ENCODE data around the gene PTPN23. TPM values are rescaled to one million over a fixed set of nuclear protein-coding genes. Genes with fewer than 3 reads are reported as not detected.
"Not testable (repeated sequence)": the region's sequence is repeated elsewhere in the genome, so short reads cannot be mapped to it uniquely, and the experiment has no call there.

PTPN23 gene
- total and polyA plus RNA-seq, 2 donors, result 4.3 to 17.3 TPM

DNA sequence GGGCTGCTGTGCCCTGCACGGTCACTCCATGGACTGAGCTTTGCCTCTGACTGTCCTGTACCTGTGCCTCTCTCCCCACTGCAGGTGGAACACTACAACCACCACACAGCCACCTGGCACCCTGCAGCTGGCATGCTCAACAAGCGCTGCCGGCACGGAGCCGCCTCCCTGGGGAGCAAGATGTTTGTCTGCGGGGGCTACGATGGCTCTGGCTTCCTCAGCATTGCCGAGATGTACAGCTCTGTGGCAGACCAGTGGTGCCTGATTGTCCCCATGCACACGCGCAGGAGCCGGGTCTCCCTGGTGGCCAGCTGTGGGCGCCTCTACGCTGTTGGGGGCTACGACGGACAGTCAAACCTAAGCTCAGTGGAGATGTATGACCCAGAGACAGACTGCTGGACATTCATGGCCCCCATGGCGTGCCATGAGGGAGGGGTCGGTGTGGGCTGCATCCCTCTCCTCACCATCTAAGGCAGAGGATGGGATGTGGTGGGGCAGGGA lies 37.3 kb upstream of the PTPN23 start:
- 98% methylated on average over 17 of the region's 17 CpGs for WGBS
- no peak for DNase-seq (ENCODE audit: low read depth in 6 of 9, low spot score in 9 of 9)
- no peaks in the 10 kb centered on the region for H3K27me3 ChIP-seq (ENCODE audit: control insufficient read depth in 2 of 2, insufficient read depth in 1 of 2, low read length in 1 of 2)
- peaks cover 43 to 46% of the 10 kb centered on the region in 2 donors for H3K36me3 ChIP-seq (ENCODE audit: control insufficient read depth in 2 of 2, insufficient read depth in 2 of 2, low read length in 1 of 2)
- H3K27ac ChIP-seq (ENCODE audit: low read depth in 1 of 2, low read length in 1 of 2), result no peak overlapping the region
- peaks cover 0 to 4% of the 10 kb centered on the region in 2 donors for H3K4me1 ChIP-seq (ENCODE audit: control insufficient read depth in 2 of 2, insufficient read depth in 2 of 2, low read length in 2 of 2)
- no peaks in the 10 kb centered on the region for H3K9me3 ChIP-seq (ENCODE audit: control insufficient read depth in 2 of 2, insufficient read depth in 1 of 2, low read length in 1 of 2)
- no peak overlapping the region for H3K4me3 ChIP-seq (ENCODE audit: low read length in 2 of 2)

- no peaks in the 10 kb centered on the region for H3K9me3 ChIP-seq (ENCODE audit: control insufficient read depth in 2 of 2, insufficient read depth in 1 of 2, low read length in 1 of 2)
- peaks cover 0 to 4% of the 10 kb centered on the region in 2 donors for H3K4me1 ChIP-seq (ENCODE audit: control insufficient read depth in 2 of 2, insufficient read depth in 2 of 2, low read length in 2 of 2)
- no peak overlapping the region for H3K27ac ChIP-seq (ENCODE audit: low read depth in 1 of 2, low read length in 1 of 2)
- WGBS, result 82% methylated on average over 6 of the region's 6 CpGs
- H3K27me3 ChIP-seq (ENCODE audit: control insufficient read depth in 2 of 2, insufficient read depth in 1 of 2, low read length in 1 of 2), result no peaks in the 10 kb centered on the region
- H3K36me3 ChIP-seq (ENCODE audit: control insufficient read depth in 2 of 2, insufficient read depth in 2 of 2, low read length in 1 of 2), result peaks cover 33 to 36% of the 10 kb centered on the region in 2 donors
- DNase-seq (ENCODE audit: low read depth in 6 of 9, low spot score in 9 of 9), result no peak
- no peak overlapping the region for H3K4me3 ChIP-seq (ENCODE audit: low read length in 2 of 2)
Measured at GRCh38 chr3:47344971-47345370, 35.9 kb upstream of the PTPN23 start.

DNA sequence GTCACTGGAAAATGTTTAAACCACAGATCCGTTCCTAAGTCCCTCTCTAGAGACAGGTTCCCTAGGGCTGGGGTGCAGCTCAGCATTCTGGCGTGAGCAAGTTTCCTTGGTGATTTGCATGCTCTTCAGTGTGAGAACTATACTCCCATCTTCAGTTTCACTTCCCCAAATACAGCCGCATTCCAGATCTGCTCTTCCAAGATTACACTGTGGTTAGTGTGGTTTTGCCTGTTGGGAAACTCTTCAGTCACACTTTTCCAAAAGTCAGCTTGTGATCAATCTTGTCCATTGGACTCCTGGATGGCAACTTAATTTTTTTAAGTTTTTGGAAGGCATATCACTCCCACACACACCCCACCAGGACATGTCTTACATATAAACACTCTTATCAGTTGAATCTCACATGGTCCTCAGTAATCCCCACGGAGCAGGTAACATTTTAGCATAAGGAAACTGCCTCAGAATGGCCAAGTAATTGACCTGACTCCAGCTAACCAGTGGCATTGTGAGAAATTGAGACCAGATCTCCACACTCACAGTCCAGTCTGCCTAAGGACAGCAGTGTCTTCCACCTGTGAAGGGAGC lies 33.5 kb upstream of the PTPN23 start:
- DNase-seq (ENCODE audit: low read depth in 6 of 9, low spot score in 9 of 9), result peak in 1 of 9 donors; percentile 16
- Histone ChIP-seq H3K9me3 (ENCODE audit: control insufficient read depth in 2 of 2, insufficient read depth in 1 of 2, low read length in 1 of 2) (no peaks in the 10 kb centered on the region), H3K36me3 (ENCODE audit: control insufficient read depth in 2 of 2, insufficient read depth in 2 of 2, low read length in 1 of 2) (peaks cover 25 to 27% of the 10 kb centered on the region in 2 donors), H3K4me1 (ENCODE audit: control insufficient read depth in 2 of 2, insufficient read depth in 2 of 2, low read length in 2 of 2) (peaks cover 0 to 4% of the 10 kb centered on the region in 2 donors), H3K27ac (ENCODE audit: low read depth in 1 of 2, low read length in 1 of 2) (no peak overlapping the region), H3K27me3 (ENCODE audit: control insufficient read depth in 2 of 2, insufficient read depth in 1 of 2, low read length in 1 of 2) (no peaks in the 10 kb centered on the region), H3K4me3 (ENCODE audit: low read length in 2 of 2) (no peak overlapping the region)
- WGBS, result 22% methylated on average over 4 of the region's 4 CpGs

GRCh38 chr3:47348411-47349154 lies 32.2 kb upstream of the PTPN23 start:
- Histone ChIP-seq H3K4me3 (ENCODE audit: low read length in 2 of 2) (no peak overlapping the region), H3K27me3 (ENCODE audit: control insufficient read depth in 2 of 2, insufficient read depth in 1 of 2, low read length in 1 of 2) (no peaks in the 10 kb centered on the region), H3K27ac (ENCODE audit: low read depth in 1 of 2, low read length in 1 of 2) (no peak overlapping the region), H3K9me3 (ENCODE audit: control insufficient read depth in 2 of 2, insufficient read depth in 1 of 2, low read length in 1 of 2) (no peaks in the 10 kb centered on the region), H3K4me1 (ENCODE audit: control insufficient read depth in 2 of 2, insufficient read depth in 2 of 2, low read length in 2 of 2) (peaks cover 0 to 4% of the 10 kb centered on the region in 2 donors), H3K36me3 (ENCODE audit: control insufficient read depth in 2 of 2, insufficient read depth in 2 of 2, low read length in 1 of 2) (peaks cover 13 to 18% of the 10 kb centered on the region in 2 donors)
- DNase-seq (ENCODE audit: low read depth in 6 of 9, low spot score in 9 of 9), result no peak
- 97% methylated on average over 5 of the region's 5 CpGs for WGBS

DNA sequence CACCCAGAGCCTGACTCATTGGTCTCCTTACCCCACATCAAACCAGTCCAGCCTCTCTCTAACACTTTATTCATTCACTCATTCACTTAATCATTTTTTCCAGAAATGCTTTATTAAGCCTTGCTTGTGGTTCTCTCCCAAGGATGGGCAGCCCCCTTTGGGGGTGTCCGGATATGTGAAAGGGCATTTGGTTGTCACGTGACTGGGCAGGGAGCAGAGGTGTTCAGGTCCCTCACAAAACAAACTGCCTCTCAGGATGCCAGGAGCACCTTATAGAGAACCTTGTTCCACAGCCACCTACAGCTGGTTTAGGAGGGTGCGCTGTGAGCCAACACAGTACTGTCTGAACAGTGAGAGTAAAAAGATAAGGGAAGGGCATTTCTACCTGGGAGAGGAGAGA lies 25.8 kb upstream of the PTPN23 start:
- Histone ChIP-seq H3K9me3 (ENCODE audit: control insufficient read depth in 2 of 2, insufficient read depth in 1 of 2, low read length in 1 of 2) (peaks cover 1 to 18% of the 10 kb centered on the region in 2 donors), H3K4me1 (ENCODE audit: control insufficient read depth in 2 of 2, insufficient read depth in 2 of 2, low read length in 2 of 2) (no peaks in the 10 kb centered on the region), H3K27ac (ENCODE audit: low read depth in 1 of 2, low read length in 1 of 2) (no peak overlapping the region), H3K36me3 (ENCODE audit: control insufficient read depth in 2 of 2, insufficient read depth in 2 of 2, low read length in 1 of 2) (no peaks in the 10 kb centered on the region), H3K27me3 (ENCODE audit: control insufficient read depth in 2 of 2, insufficient read depth in 1 of 2, low read length in 1 of 2) (no peaks in the 10 kb centered on the region), H3K4me3 (ENCODE audit: low read length in 2 of 2) (no peak overlapping the region)
- 96% methylated on average over 3 of the region's 3 CpGs for WGBS
- no peak for DNase-seq (ENCODE audit: low read depth in 6 of 9, low spot score in 9 of 9)

GRCh38 chr3:47356201-47356600 lies 24.6 kb upstream of the PTPN23 start:
- no peaks in the 10 kb centered on the region for H3K27me3 ChIP-seq (ENCODE audit: control insufficient read depth in 2 of 2, insufficient read depth in 1 of 2, low read length in 1 of 2)
- DNase-seq (ENCODE audit: low read depth in 6 of 9, low spot score in 9 of 9), result no peak
- peaks cover 1 to 24% of the 10 kb centered on the region in 2 donors for H3K9me3 ChIP-seq (ENCODE audit: control insufficient read depth in 2 of 2, insufficient read depth in 1 of 2, low read length in 1 of 2)
- H3K27ac ChIP-seq (ENCODE audit: low read depth in 1 of 2, low read length in 1 of 2), result no peak overlapping the region
- WGBS, result 97% methylated on average over 31 of the region's 31 CpGs
- H3K36me3 ChIP-seq (ENCODE audit: control insufficient read depth in 2 of 2, insufficient read depth in 2 of 2, low read length in 1 of 2), result no peaks in the 10 kb centered on the region
- H3K4me3 ChIP-seq (ENCODE audit: low read length in 2 of 2), result no peak overlapping the region
- no peaks in the 10 kb centered on the region for H3K4me1 ChIP-seq (ENCODE audit: control insufficient read depth in 2 of 2, insufficient read depth in 2 of 2, low read length in 2 of 2)

DNA sequence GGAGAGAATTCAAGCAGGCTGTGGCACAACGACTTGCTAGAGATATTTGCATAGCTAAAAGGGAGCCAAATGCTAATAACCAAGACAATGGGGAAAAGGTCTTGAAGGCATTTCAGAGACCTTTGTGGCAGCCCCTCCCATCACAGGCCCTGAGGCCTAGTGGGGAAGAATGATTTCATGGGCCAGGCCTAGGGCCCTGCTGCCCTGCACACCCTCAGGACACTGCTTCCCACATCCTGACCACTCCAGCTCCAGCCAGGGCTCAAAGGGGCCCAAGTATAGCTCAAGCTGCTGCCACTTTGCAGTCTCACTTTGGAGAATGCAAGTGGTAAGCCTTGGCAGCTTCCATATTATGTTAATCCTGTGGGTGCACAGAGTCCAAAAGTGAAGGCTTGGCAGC lies 21.5 kb upstream of the PTPN23 start:
- DNase-seq (ENCODE audit: low read depth in 6 of 9, low spot score in 9 of 9), result no peak
- 91% methylated on average over 1 of the region's 1 CpG for WGBS
- no peaks in the 10 kb centered on the region for H3K27me3 ChIP-seq (ENCODE audit: control insufficient read depth in 2 of 2, insufficient read depth in 1 of 2, low read length in 1 of 2)
- no peak overlapping the region for H3K27ac ChIP-seq (ENCODE audit: low read depth in 1 of 2, low read length in 1 of 2)
- peaks cover 1 to 32% of the 10 kb centered on the region in 2 donors for H3K9me3 ChIP-seq (ENCODE audit: control insufficient read depth in 2 of 2, insufficient read depth in 1 of 2, low read length in 1 of 2)
- H3K36me3 ChIP-seq (ENCODE audit: control insufficient read depth in 2 of 2, insufficient read depth in 2 of 2, low read length in 1 of 2), result no peaks in the 10 kb centered on the region
- no peak overlapping the region for H3K4me3 ChIP-seq (ENCODE audit: low read length in 2 of 2)
- H3K4me1 ChIP-seq (ENCODE audit: control insufficient read depth in 2 of 2, insufficient read depth in 2 of 2, low read length in 2 of 2), result peaks cover 0 to 4% of the 10 kb centered on the region in 2 donors

DNA sequence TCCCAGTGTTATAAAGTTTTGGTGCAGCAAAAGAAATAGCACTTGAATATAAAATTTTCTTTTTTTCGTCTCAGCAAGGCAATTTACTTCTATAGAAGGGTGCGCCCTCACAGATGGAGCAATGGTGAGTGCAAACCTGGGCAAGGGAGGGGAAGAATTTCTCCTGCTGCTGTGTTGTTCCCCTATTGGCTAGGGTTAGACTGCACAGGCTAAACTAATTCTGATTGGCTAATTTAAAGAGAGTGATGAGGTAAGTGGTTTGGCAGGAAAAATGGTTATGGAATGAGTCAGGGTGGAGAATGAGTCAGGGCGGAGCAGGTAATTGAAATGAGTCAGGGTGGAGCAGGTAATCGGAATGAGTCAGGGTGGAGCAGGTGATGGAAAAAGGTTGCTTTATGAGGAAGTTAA lies 20.7 kb upstream of the PTPN23 start:
- not testable (repeated sequence) for H3K4me1 ChIP-seq (ENCODE audit: control insufficient read depth in 2 of 2, insufficient read depth in 2 of 2, low read length in 2 of 2); H3K4me3 ChIP-seq (ENCODE audit: low read length in 2 of 2); DNase-seq (ENCODE audit: low read depth in 6 of 9, low spot score in 9 of 9); H3K27me3 ChIP-seq (ENCODE audit: control insufficient read depth in 2 of 2, insufficient read depth in 1 of 2, low read length in 1 of 2); H3K27ac ChIP-seq (ENCODE audit: low read depth in 1 of 2, low read length in 1 of 2); H3K36me3 ChIP-seq (ENCODE audit: control insufficient read depth in 2 of 2, insufficient read depth in 2 of 2, low read length in 1 of 2)
- 97% methylated on average over 4 of the region's 4 CpGs for WGBS
- peaks cover 1 to 32% of the 10 kb centered on the region in 2 donors for H3K9me3 ChIP-seq (ENCODE audit: control insufficient read depth in 2 of 2, insufficient read depth in 1 of 2, low read length in 1 of 2)

DNA sequence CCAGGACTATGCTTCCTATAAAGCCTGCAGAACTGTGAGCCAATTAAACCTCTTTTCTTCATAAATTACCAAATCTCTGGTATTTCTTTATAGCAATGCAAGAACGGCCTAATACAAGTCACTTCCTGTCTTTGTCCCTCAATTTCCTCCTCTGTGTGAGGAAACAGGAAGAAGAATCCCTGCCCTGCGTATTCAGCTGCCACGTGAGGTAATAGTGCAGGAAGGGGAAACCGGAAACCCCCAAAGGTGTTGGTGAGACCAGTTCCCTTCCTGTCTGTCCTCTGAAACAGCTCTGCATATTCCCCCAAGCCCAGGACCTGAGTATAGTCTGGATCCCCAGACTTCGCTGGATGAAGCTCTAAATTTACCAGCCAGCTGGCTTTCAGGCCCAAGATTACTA lies 18.1 kb upstream of the PTPN23 start:
- Histone ChIP-seq H3K4me1 (ENCODE audit: control insufficient read depth in 2 of 2, insufficient read depth in 2 of 2, low read length in 2 of 2) (peaks cover 0 to 4% of the 10 kb centered on the region in 2 donors), H3K27ac (ENCODE audit: low read depth in 1 of 2, low read length in 1 of 2) (no peak overlapping the region), H3K9me3 (ENCODE audit: control insufficient read depth in 2 of 2, insufficient read depth in 1 of 2, low read length in 1 of 2) (peaks cover 1 to 22% of the 10 kb centered on the region in 2 donors), H3K36me3 (ENCODE audit: control insufficient read depth in 2 of 2, insufficient read depth in 2 of 2, low read length in 1 of 2) (no peaks in the 10 kb centered on the region), H3K4me3 (ENCODE audit: low read length in 2 of 2) (no peak overlapping the region), H3K27me3 (ENCODE audit: control insufficient read depth in 2 of 2, insufficient read depth in 1 of 2, low read length in 1 of 2) (no peaks in the 10 kb centered on the region)
- WGBS, result 77% methylated on average over 5 of the region's 5 CpGs
- DNase-seq (ENCODE audit: low read depth in 6 of 9, low spot score in 9 of 9), result peak in 1 of 9 donors; percentile 19

Data from thymus (tissue), 11 donors.